A673 (cell line): ENCODE results near the gene ADAMTS6. TPM values are rescaled to one million over a fixed set of nuclear protein-coding genes. Genes with fewer than 3 reads are reported as not detected.

ENCODE experiments used
- BruUV-seq: library from RNA; stranded (reverse); fragments of 400-500 nt; replicated peaks from 2 replicates; lab custom pipeline; 2021; lab: Mats Ljungman, UMichigan
- CTCF ChIA-PET: fragments of 300-600 bp; sonication (Branson Sonifier 250); formaldehyde crosslinking; loops from one replicate; lab custom pipeline; 2022; ENCODE audit warnings: antibody characterized with exemption; lab: Charles Lee
- POLR2A ChIA-PET: fragments of 300-600 bp; sonication (Branson Sonifier 250); formaldehyde crosslinking; loops from one replicate; lab custom pipeline; 2022; ENCODE audit warnings: antibody characterized with exemption; ENCODE audit not compliant: low non-redundant PET; lab: Charles Lee
- DNase-seq: peaks from one replicate; pipeline ENCODE4 v3.0.0-alpha.2; 2015; ENCODE audit warnings: low spot score
- H3K27ac ChIP-seq: fragments of 200-600 bp; sonication (generic); 2 replicates; pipeline ENCODE4 v1.5.1; 2016; ENCODE audit warnings: mixed run types, low read depth, mild to moderate bottlenecking, mixed read lengths, antibody characterized with exemption, low read length; ENCODE audit not compliant: poor library complexity, severe bottlenecking
- H3K27me3 ChIP-seq: fragments of 200-600 bp; sonication (generic); replicated peaks from 2 replicates; pipeline ENCODE4 v1.6.1; 2017; ENCODE audit warnings: mixed run types, low read depth, mild to moderate bottlenecking, mixed read lengths, antibody characterized with exemption, low read length; ENCODE audit not compliant: insufficient read depth, poor library complexity
- H3K36me3 ChIP-seq: fragments of 200-600 bp; sonication (generic); 2 replicates; pipeline ENCODE4 v1.6.1; 2016; ENCODE audit warnings: mixed run types, mild to moderate bottlenecking, mixed read lengths, antibody characterized with exemption, low read length; ENCODE audit not compliant: insufficient read depth, poor library complexity, severe bottlenecking
- H3K4me1 ChIP-seq: fragments of 200-600 bp; sonication (generic); 2 replicates; pipeline ENCODE4 v1.6.1; 2017; ENCODE audit warnings: mixed run types, mild to moderate bottlenecking, mixed read lengths, antibody characterized with exemption, low read length; ENCODE audit not compliant: insufficient read depth, poor library complexity, severe bottlenecking
- H3K4me3 ChIP-seq: fragments of 200-600 bp; sonication (generic); 2 replicates; pipeline ENCODE4 v1.5.1; 2016; ENCODE audit warnings: low read depth, mixed run types, mild to moderate bottlenecking, mixed read lengths, low read length; ENCODE audit not compliant: poor library complexity, severe bottlenecking
- H3K9me3 ChIP-seq: fragments of 200-600 bp; sonication (generic); 2 replicates; pipeline ENCODE4 v1.6.1; 2016; ENCODE audit warnings: mixed run types, low read depth, mild to moderate bottlenecking, mixed read lengths, antibody characterized with exemption, low read length; ENCODE audit not compliant: poor library complexity, severe bottlenecking
- CTCF ChIP-seq: fragments of 300-800, 200-600 bp; sonication (generic); conservative IDR thresholded peaks from 2 replicates; pipeline ENCODE4 v1.5.1; 2017; ENCODE audit warnings: low read depth, mild to moderate bottlenecking, antibody characterized with exemption, low read length, moderate library complexity, mixed read lengths
- EZH2 ChIP-seq: fragments of 200-600 bp; sonication (generic); IDR thresholded peaks from 2 replicates; pipeline ENCODE4 v1.6.1; 2017; ENCODE audit warnings: borderline replicate concordance, low read depth, mild to moderate bottlenecking, mixed read lengths, antibody characterized with exemption, low read length; ENCODE audit not compliant: poor library complexity, severe bottlenecking
- intact Hi-C: fragments of 100-400 bp; cut with micrococcal nuclease; formaldehyde crosslinking; loops from one replicate; pipeline ENCODE4 v1.10.0; 2022; ENCODE audit not compliant: unreplicated experiment
- total RNA-seq: library from RNA; stranded (reverse); gene quantifications from 2 replicates; pipeline ENCODE4 v1.2.3, GENCODE V29; 2021

Gene ADAMTS6
- total RNA-seq, 1 experiment from 2014 or later, result 2.6 TPM

GRCh38 chr5:65481171-65481581, 544 bp downstream of the ADAMTS6 start:
- intact Hi-C loops, result loop anchor here (5.0 kb wide), 3 partner anchors 379 to 844 kb away; no protein-coding TSS in a partner anchor
- Histone ChIP-seq H3K36me3 (no peaks in the 10 kb centered on the region), H3K27ac (no peak overlapping the region), H3K4me1 (peaks cover 9% of the 10 kb centered on the region), H3K27me3 (no peaks in the 10 kb centered on the region), H3K4me3 (peak overlapping the region; percentile 57), H3K9me3 (no peaks in the 10 kb centered on the region)
- no peak for DNase-seq
- TF ChIP-seq CTCF, result no peak
- TF ChIP-seq EZH2, result no peak
- ChIA-PET POLR2A (interaction anchor here (0.8 kb wide), 1 partner anchor 194 kb away, joined by 3 read pairs; no protein-coding TSS in a partner anchor), CTCF (no interaction called here)
- BruUV-seq, result TSS peak; percentile 26

- BruUV-seq, result no TSS peak
- Histone ChIP-seq H3K36me3 (no peaks in the 10 kb centered on the region), H3K9me3 (no peaks in the 10 kb centered on the region), H3K4me3 (peak overlapping the region; percentile 57), H3K27ac (peak overlapping the region; percentile 16), H3K4me1 (peaks cover 9% of the 10 kb centered on the region), H3K27me3 (no peaks in the 10 kb centered on the region)
- intact Hi-C loops, result loop anchor here (5.0 kb wide), 3 partner anchors 378 to 843 kb away; no protein-coding TSS in a partner anchor
- ChIA-PET POLR2A (interaction anchor here (0.6 kb wide), 1 partner anchor 70 kb away, joined by 12 read pairs; no protein-coding TSS in a partner anchor), CTCF (interaction anchor here (0.6 kb wide), 1 partner anchor 116 kb away, joined by 10 read pairs; no protein-coding TSS in a partner anchor)
- DNase-seq, result peak; percentile 62
- TF ChIP-seq CTCF (no peak), EZH2 (no peak)
These were observed 1.3 kb downstream of the ADAMTS6 start for GRCh38 chr5:65480306-65480865.

- BruUV-seq, result no TSS peak
- Histone ChIP-seq H3K4me1 (peaks cover 9% of the 10 kb centered on the region), H3K9me3 (no peaks in the 10 kb centered on the region), H3K27me3 (no peaks in the 10 kb centered on the region), H3K27ac (no peak overlapping the region), H3K4me3 (peak overlapping the region; percentile 57), H3K36me3 (no peaks in the 10 kb centered on the region)
- POLR2A ChIA-PET, result interaction anchor here (0.6 kb wide), 1 partner anchor 46 kb away, joined by 3 read pairs; no protein-coding TSS in a partner anchor
- no peak for TF ChIP-seq CTCF
- TF ChIP-seq EZH2, result no peak
- intact Hi-C loops, result no loop called here
- DNase-seq, result no peak
- CTCF ChIA-PET, result no interaction called here
These were observed 2.2 kb downstream of the ADAMTS6 start for GRCh38 chr5:65479527-65479926.
